ENCODE measurements around the gene OLFM3.

The OLFM3 gene

GRCh38 chr1:101996825-101997465 is at the start of gene OLFM3:
OLFM3 (minus strand) TSS chr1:101996926.
- no peak for DNase-seq (ENCODE audit: low spot score)

DNA sequence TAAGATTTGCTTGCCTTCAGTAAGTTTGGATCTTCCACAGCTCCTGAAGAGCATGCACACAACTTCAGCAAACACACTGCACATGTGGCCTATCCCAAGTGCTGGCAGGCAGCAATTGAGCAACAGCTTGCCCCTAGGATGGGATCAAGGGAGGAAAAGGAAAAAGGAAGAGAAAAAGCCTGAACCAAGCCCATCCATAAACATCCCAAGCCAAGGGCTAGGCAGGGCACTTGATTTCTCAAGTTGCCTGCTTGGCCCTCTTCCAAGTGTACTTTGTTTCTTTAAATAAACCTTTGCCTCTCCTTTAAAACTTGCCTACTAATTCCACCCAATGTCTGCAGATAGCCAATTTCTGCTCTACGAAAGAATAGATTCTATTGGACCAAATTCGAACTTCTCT is 49.0 kb upstream of the OLFM3 start:
- no peak for DNase-seq (ENCODE audit: low spot score)

- DNase-seq (ENCODE audit: low spot score): no peak
Observed at GRCh38 chr1:102032534-102032933, 35.8 kb upstream of the OLFM3 start.

- DNase-seq (ENCODE audit: low spot score): no peak
Observed at GRCh38 chr1:102019530-102019929, 22.8 kb upstream of the OLFM3 start.

DNA sequence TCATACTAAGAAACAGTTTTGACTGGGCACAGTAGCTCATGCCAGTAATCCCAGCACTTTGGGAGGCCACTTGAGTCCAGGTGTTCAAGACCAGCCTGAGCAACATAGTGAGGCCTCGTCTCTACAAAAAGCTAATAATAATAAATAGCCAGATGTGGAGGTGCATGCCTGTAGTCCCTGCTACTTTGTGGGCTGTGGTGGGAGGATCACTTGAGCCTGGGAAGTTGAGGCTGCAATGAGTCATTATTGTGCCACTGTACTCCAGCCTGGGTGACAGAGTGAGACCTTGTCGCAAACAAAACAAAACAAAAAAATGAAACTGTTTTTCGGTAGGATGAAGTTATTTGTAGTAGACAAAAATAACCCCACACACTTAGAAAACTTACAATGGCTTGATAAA is 19.0 kb upstream of the OLFM3 start:
- no peak for DNase-seq (ENCODE audit: low spot score)

GRCh38 chr1:102002057-102002456 is 5.3 kb upstream of the OLFM3 start:
- no peak for DNase-seq (ENCODE audit: low spot score)

- DNase-seq (ENCODE audit: low spot score): no peak
Observed at GRCh38 chr1:101995984-101996745, 561 bp downstream of the OLFM3 start.

- DNase-seq (ENCODE audit: low spot score): no peak
Observed at GRCh38 chr1:101993710-101994109, 3.0 kb downstream of the OLFM3 start.

DNA sequence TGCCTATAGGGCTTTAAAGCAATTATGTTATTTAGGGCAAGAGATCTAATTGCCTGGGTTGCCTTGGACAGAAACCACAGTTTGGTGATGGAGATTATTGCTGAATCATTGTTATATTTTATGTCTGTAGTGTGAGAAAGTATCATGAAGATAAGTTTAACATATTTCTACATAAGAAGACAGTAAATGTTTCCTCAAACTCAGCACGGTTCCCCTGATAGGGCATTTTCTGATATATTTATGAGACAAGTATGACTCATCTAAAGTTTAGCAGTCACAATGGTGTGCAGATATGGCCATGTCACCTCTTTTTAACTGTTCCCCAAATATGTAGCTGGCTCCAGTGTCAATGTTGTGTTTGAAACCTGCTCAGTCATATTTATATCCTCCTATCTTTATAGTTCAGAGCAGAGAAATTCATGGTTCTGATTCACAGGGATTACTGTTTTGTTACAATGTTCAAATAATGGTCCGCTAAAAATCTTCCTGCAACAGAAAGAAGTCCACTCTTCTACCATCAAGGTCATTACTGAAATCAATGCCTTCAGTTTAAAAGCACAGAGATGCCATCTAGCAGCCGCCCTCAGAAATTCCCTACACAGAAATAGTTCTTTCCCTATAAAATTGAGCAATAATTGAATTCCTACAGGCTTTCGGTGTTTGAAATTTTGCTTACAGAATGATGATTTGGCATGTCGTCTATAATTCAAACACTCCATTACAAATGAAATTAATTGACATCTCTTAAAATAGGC is 3.7 kb downstream of the OLFM3 start:
- no peak for DNase-seq (ENCODE audit: low spot score)

DNA sequence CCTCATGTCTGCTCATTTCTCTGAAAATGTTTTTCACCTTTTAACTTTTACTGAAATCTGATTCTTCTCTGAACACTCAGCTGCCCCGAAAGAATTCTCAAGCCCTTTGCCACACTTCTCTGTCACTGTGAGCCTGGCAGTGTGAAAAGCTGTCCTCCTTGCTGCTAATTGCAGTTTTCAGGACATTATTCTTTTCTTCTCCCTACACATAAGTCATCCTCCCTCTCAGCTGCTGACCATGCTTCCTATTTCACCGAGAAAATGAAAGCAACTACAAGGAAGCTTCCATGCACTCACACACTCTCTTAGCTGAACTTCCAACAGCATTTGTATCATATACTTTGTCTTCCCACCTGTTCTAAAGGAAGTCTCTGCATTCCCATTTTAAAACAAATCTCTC is 15.8 kb downstream of the OLFM3 start:
- DNase-seq (ENCODE audit: low spot score): no peak

DNA sequence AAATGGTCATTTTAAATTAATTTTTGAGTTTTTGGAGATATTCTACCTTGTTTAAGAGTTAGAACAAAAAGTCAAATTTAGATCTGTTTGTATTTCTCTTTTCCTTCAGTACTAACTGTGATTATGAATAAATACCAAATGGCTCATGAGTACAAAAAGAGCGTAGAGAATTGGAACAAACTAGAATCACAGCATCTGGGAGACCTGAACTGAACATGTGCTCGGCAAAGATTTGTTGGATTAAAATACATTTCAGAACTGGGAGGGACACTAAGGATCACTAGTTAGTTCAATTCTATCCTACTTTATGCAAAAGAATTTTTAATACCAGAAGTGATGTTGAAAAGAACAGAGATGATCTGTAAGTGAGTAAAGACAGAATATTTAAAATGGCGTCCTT is 19.5 kb downstream of the OLFM3 start:
- DNase-seq (ENCODE audit: low spot score): no peak

- DNase-seq (ENCODE audit: low spot score): no peak
Observed at GRCh38 chr1:101976161-101976560, 20.6 kb downstream of the OLFM3 start.

DNA sequence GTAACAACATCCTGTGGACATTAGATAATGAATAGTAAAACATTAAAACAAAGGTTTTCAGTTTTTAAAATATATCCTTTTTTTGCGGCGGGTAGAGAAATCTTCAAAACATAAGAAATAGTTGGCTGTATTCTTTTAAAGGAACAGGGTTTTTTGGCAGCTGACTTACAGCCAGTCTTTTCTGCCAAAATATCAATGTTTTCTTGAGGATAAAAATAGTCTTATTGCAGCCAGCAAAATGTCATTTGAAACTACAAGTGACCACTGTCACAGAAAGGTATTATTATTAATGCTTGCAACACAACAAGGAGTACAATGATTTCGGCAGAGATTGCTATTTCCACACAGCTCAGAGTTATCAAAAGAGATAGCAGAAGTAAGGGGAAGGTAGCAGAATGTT is 21.4 kb downstream of the OLFM3 start:
- no peak for DNase-seq (ENCODE audit: low spot score)

DNA sequence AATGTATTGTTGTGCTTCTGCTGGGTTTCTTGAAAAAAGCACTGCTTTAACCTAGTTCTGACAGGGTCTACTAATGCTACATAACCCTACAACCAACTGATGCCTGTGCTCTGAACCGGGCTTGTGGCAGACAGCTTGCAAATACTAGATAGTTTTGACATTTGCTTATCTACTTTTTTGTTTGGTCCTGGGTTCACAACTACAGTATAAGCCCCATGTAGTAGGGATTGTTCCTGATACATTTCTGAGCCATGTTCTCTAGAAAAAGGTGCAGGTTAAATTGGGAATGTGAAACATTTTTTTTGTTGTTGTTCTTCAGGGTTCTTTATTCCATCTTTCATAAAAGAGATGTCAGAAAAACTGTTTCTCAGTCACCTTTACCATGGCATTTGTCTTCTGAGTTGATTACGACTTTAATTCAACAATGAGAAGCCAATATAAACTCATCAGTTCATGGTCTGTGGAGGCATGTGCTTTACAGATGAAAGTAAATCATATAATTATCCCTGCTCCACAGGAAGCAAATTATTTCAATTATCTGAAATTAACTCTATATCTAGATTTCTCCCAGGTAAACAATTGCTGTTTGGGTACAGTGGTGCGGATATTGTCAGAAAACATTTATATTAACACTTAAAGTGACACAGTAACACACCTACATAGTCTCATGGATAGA is 22.0 kb downstream of the OLFM3 start:
- DNase-seq (ENCODE audit: low spot score): no peak

- DNase-seq (ENCODE audit: low spot score): no peak
Observed at GRCh38 chr1:101971304-101971703, 25.4 kb downstream of the OLFM3 start.

DNA sequence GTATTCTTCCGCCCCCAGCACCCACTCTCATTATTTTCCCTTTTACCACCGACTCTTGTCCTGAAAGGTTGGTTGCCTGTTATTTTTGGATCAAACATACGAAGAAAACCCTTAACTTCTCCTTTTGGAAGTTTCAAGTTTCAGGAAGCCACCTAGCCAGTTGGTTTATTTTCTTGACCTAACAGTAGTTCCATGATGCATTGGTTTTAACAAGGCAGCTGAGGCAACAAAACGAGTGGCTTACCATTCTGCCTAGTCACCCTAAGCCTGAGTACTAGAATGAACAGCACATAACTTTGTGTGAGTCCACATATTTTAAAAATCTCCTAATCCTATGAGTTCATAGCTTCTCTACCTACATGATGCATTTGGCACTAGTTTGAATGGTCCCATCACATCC is 28.9 kb downstream of the OLFM3 start:
- DNase-seq (ENCODE audit: low spot score): no peak

DNA sequence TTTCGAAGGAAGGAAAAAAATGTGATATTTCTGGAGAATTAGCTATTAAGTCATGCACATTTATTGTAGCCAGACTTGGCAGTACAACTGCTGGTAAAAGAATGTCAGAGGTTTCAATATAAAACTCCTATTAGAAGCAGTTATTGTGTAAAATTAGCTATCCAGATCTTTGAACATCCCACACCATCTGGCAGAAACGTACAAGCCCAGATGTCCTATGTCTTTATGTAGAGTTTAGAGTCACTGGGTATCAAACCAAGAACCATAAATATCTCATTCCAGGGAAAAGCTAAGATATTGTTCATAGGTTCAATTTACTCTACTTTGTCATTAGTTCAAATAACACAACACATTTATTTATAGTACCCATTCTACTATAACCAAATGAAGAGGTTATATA is 31.4 kb downstream of the OLFM3 start:
- DNase-seq (ENCODE audit: low spot score): no peak

DNA sequence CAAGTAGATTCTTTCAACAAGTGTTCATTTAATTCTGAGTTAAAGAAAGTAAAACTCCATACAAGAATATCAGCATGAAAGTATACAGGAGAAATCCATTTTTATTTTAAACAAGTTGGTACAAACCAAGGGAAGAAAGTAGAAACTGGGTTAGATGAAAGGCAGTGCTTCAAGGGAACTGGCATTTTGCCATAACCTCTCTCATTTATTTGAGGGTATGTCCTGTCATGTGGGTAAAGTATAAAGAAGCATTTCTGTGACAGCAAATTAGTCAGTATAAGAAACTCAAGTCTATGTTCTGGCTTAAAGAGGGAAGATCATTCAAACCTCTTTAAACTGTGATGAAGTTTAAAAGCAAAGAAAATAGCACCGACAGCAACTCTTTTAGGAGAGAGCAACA is 32.0 kb downstream of the OLFM3 start:
- no peak for DNase-seq (ENCODE audit: low spot score)

DNA sequence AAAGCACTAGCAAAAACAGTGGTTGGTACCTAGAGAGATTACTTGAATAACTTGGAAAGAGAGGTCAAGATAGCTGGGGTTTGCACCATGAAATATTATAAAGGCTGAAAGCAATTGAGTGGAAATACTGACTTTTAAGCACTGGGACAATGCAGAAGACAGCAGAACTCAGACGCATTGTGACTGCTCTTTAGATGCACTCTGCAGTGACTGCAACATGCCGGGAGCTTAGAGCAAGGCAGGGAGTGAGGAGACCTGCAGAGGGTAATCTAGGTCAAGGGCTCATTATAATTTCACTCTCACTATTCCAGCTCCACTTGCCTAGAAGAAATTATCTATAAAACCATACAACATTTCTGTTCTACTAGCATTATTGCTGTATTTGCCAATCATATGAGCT is 36.6 kb downstream of the OLFM3 start:
- DNase-seq (ENCODE audit: low spot score): no peak

DNA sequence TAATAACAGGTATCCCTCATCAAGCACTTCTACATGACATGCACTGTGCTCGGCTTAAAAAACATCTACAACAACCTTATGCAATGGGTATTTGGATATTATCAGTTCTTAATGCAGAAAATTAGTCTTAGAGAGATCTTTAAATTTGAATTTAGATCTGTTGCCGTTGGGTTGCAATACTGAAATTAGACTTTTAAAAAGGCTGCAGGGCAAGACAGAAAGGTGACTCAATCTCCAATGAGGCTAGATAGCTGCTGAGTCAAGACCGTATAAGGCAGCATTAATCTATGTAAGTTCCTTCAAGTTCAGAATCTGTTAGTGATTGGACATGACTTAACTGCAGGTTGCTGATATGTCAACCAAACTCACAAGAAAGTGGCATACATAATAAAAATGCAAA is 37.3 kb downstream of the OLFM3 start:
- no peak for DNase-seq (ENCODE audit: low spot score)

GRCh38 chr1:101957771-101958170 is 39.0 kb downstream of the OLFM3 start:
- DNase-seq (ENCODE audit: low spot score): no peak

- no peak for DNase-seq (ENCODE audit: low spot score)
Observed at GRCh38 chr1:101953623-101954022, 43.1 kb downstream of the OLFM3 start.

DNA sequence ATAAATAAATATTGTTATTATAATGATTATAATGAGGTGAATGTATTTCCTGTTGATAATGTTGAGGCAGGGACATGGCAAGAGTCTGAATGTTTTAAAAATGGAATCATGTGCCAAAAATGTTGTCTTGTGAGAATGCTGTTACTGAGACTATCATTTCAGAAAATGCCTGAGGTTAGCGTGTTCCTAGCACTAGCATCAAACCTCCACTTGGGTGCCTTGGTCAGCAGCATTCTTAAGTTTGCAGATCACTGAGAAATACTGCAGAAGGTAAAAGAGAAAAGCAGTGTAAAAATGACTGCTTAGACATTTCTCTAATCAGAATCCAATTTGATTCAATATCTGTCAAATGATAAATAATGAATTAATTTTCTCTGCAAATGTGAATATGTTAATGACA is 50.8 kb downstream of the OLFM3 start:
- DNase-seq (ENCODE audit: low spot score): no peak

Data from CD4-positive, alpha-beta T cell treated with Interleukin-6 at 100 ng/mL for 8 hours (primary cell).